Activated CD4-positive, CD25-positive, alpha-beta regulatory T cell treated with anti-CD3 and anti-CD28 coated beads, Interleukin-2, amount 50 U/mL, for 24 hours (primary cell): ENCODE data around the gene SYNJ2.
A peak's percentile ranks its signal among the peaks of the same experiment; 100 is the strongest.

Experiments used
- ATAC-seq, 2 donors: fragments of 150-1000 bp; cut with Tn5 transposase; one replicate each; pipeline ENCODE4 v1.10.0; 2021; ENCODE audit warnings: mild to moderate bottlenecking in 1 of 2, moderate library complexity in 1 of 2

SYNJ2 gene

GRCh38 chr6:158030380-158031300 is 49.0 kb downstream of the SYNJ2 start:
- no peak for ATAC-seq

- peak; percentile 39 to 42 for ATAC-seq
Measured at GRCh38 chr6:158031381-158032353, 50.0 kb downstream of the SYNJ2 start.

- ATAC-seq: no peak
Measured at GRCh38 chr6:158032354-158032733, 50.7 kb downstream of the SYNJ2 start.

- ATAC-seq: no peak
Measured at GRCh38 chr6:158033077-158033750, 51.6 kb downstream of the SYNJ2 start.

- ATAC-seq: no peak
Measured at GRCh38 chr6:158033751-158034702, 52.4 kb downstream of the SYNJ2 start.

GRCh38 chr6:158036261-158036660 is 54.6 kb downstream of the SYNJ2 start:
- ATAC-seq: no peak

- no peak for ATAC-seq
Measured at GRCh38 chr6:158037021-158037420, 55.4 kb downstream of the SYNJ2 start.

GRCh38 chr6:158037771-158038170 is 56.1 kb downstream of the SYNJ2 start:
- ATAC-seq: no peak

- ATAC-seq: no peak
Measured at GRCh38 chr6:158038291-158039177, 56.9 kb downstream of the SYNJ2 start.

GRCh38 chr6:158039178-158039557 is 57.5 kb downstream of the SYNJ2 start:
- ATAC-seq: no peak

- ATAC-seq: peak in 1 of 2 donors; percentile 34
Measured at GRCh38 chr6:158039571-158040050, 57.9 kb downstream of the SYNJ2 start.

GRCh38 chr6:158040051-158040803 is 58.6 kb downstream of the SYNJ2 start:
- peak; percentile 92 to 94 for ATAC-seq

- no peak for ATAC-seq
Measured at GRCh38 chr6:158040804-158041347, 59.2 kb downstream of the SYNJ2 start.

GRCh38 chr6:158041370-158041769 is 59.7 kb downstream of the SYNJ2 start:
- no peak for ATAC-seq

- ATAC-seq: no peak
Measured at GRCh38 chr6:158041788-158042187, 60.1 kb downstream of the SYNJ2 start.

GRCh38 chr6:158042245-158042798 is 60.7 kb downstream of the SYNJ2 start:
- no peak for ATAC-seq

GRCh38 chr6:158043008-158043407 is 61.3 kb downstream of the SYNJ2 start:
- ATAC-seq: no peak

GRCh38 chr6:158043586-158044524 is 62.2 kb downstream of the SYNJ2 start:
- no peak for ATAC-seq
